Inflammatory macrophage treated with lipopolysaccharide for 1 hour (primary cell): ENCODE results near the gene SLC16A12.

Experiments used
- DNase-seq, 2 donors: peaks; one replicate each; pipeline ENCODE4 v3.0.0-alpha.2; 2020 to 2022

The SLC16A12 gene

GRCh38 chr10:89505640-89506275 is 29.6 kb downstream of the SLC16A12 start:
- DNase-seq, result no peak

GRCh38 chr10:89504691-89505090 is 30.7 kb downstream of the SLC16A12 start:
- DNase-seq, result no peak

GRCh38 chr10:89503652-89504370 is 31.6 kb downstream of the SLC16A12 start:
- DNase-seq, result peak; percentile 16 to 30

GRCh38 chr10:89503151-89503550 is 32.2 kb downstream of the SLC16A12 start:
- no peak for DNase-seq

GRCh38 chr10:89502549-89502948 is 32.8 kb downstream of the SLC16A12 start:
- DNase-seq, result no peak

- no peak for DNase-seq
Observed at GRCh38 chr10:89494575-89494974, 40.8 kb downstream of the SLC16A12 start.

GRCh38 chr10:89494068-89494467 is 41.3 kb downstream of the SLC16A12 start:
- no peak for DNase-seq

- DNase-seq, result no peak
Observed at GRCh38 chr10:89491932-89492331, 43.5 kb downstream of the SLC16A12 start.

- no peak for DNase-seq
Observed at GRCh38 chr10:89490596-89491335, 44.6 kb downstream of the SLC16A12 start.

- no peak for DNase-seq
Observed at GRCh38 chr10:89482256-89482655, 53.1 kb downstream of the SLC16A12 start.

- no peak for DNase-seq
Observed at GRCh38 chr10:89481662-89482061, 53.7 kb downstream of the SLC16A12 start.

- no peak for DNase-seq
Observed at GRCh38 chr10:89479771-89480446, 55.5 kb downstream of the SLC16A12 start.

GRCh38 chr10:89478739-89479654 is 56.4 kb downstream of the SLC16A12 start:
- DNase-seq, result no peak

- DNase-seq, result no peak
Observed at GRCh38 chr10:89478085-89478738, 57.2 kb downstream of the SLC16A12 start.

- no peak for DNase-seq
Observed at GRCh38 chr10:89476150-89476549, 59.2 kb downstream of the SLC16A12 start.

GRCh38 chr10:89475591-89475998 is 59.8 kb downstream of the SLC16A12 start:
- DNase-seq, result no peak

GRCh38 chr10:89475125-89475524 is 60.3 kb downstream of the SLC16A12 start:
- DNase-seq, result no peak

- no peak for DNase-seq
Observed at GRCh38 chr10:89474452-89474851, 60.9 kb downstream of the SLC16A12 start.

GRCh38 chr10:89471110-89471809 is 64.1 kb downstream of the SLC16A12 start:
- DNase-seq, result no peak

- no peak for DNase-seq
Observed at GRCh38 chr10:89470628-89471027, 64.8 kb downstream of the SLC16A12 start.

GRCh38 chr10:89469517-89469916 is 65.9 kb downstream of the SLC16A12 start:
- DNase-seq, result no peak
